ENCODE results near the gene MSRB3.

DNA sequence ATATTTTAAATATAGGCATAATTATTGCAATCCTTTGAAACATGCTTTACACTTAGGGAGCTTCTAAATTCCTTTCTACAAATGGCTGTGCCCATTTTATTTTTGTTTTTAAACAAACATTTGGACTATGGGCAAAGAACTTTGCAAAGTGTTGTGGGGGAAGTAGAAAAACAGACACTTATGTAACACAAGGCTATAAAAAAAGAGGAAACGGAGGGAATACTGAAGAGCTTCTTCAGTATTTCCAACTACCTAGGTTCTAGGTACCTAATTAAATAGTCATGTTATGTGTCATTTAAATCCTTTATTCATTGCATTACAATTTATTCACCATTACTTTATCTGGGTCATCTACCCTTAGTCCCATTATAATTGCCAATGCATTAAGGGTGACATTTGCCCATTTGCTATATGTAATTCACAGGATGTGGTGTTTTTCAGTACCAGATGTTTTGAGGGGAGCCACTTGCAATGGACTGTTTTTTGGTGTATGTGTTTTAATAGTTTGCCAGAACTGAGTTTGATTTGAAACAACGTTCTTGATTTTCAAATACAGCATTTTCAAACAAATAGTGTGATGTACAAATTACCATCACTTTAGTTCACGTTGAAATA, 1.5 kb upstream of the MSRB3 start:
- TF ChIP-seq, protein P1, sequence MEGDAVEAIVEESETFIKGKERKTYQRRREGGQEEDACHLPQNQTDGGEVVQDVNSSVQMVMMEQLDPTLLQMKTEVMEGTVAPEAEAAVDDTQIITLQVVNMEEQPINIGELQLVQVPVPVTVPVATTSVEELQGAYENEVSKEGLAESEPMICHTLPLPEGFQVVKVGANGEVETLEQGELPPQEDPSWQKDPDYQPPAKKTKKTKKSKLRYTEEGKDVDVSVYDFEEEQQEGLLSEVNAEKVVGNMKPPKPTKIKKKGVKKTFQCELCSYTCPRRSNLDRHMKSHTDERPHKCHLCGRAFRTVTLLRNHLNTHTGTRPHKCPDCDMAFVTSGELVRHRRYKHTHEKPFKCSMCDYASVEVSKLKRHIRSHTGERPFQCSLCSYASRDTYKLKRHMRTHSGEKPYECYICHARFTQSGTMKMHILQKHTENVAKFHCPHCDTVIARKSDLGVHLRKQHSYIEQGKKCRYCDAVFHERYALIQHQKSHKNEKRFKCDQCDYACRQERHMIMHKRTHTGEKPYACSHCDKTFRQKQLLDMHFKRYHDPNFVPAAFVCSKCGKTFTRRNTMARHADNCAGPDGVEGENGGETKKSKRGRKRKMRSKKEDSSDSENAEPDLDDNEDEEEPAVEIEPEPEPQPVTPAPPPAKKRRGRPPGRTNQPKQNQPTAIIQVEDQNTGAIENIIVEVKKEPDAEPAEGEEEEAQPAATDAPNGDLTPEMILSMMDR (IDR thresholded peaks at IDR 0.05) = no peak
- TF ChIP-seq POLR2A (IDR thresholded peaks at IDR 0.05) = no peak
- no peak for TF ChIP-seq EP300 (IDR thresholded peaks at IDR 0.05)

All from ovary (tissue), 3 donors.